Effector memory CD8-positive, alpha-beta T cell (primary cell): ENCODE measurements around the gene MSH2.
"Not testable (repeated sequence)": the region's sequence is repeated elsewhere in the genome, so short reads cannot be mapped to it uniquely, and the experiment has no call there.

Experiments used
- ATAC-seq: fragments of 150-1000 bp; cut with Tn5 transposase; replicated peaks from 2 replicates; pipeline ENCODE4 v1.10.0; 2021; ENCODE audit warnings: mild to moderate bottlenecking, moderate library complexity
- DNase-seq, 3 experiments: peaks; one replicate each; pipeline ENCODE4 v3.0.0; 2021
- H3K27ac Mint-ChIP-seq, 2 donors: one replicate each; pipeline ENCODE4 v1.8.0; 2022; ENCODE audit warnings: mild to moderate bottlenecking in 2 of 2, mixed read lengths in 2 of 2, moderate library complexity in 2 of 2
- H3K27me3 Mint-ChIP-seq, 2 donors: one replicate each; pipeline ENCODE4 v1.8.0; 2022; ENCODE audit warnings: mixed read lengths in 2 of 2
- H3K36me3 Mint-ChIP-seq: one replicate; pipeline ENCODE4 v1.8.0; 2022; ENCODE audit warnings: mild to moderate bottlenecking, moderate library complexity, mixed read lengths; ENCODE audit not compliant: insufficient read depth
- H3K4me1 Mint-ChIP-seq, 2 donors: one replicate each; pipeline ENCODE4 v1.8.0; 2022; ENCODE audit warnings: low read depth in 2 of 2, mixed read lengths in 2 of 2
- H3K4me3 Mint-ChIP-seq, 2 donors: one replicate each; pipeline ENCODE4 v1.8.0; 2022; ENCODE audit warnings: mild to moderate bottlenecking in 2 of 2, mixed read lengths in 2 of 2, moderate library complexity in 2 of 2
- H3K9me3 Mint-ChIP-seq, 2 donors: one replicate each; pipeline ENCODE4 v1.8.0; 2022; ENCODE audit warnings: mixed read lengths in 2 of 2

The MSH2 gene

GRCh38 chr2:47388888-47389287, 14.1 kb upstream of the MSH2 start:
- H3K4me3 Mint-ChIP-seq, result no peak overlapping the region
- ATAC-seq, result no peak
- no peak overlapping the region for H3K27ac Mint-ChIP-seq
- no peaks in the 10 kb centered on the region for H3K9me3 Mint-ChIP-seq
- peaks cover 0 to 4% of the 10 kb centered on the region in 2 donors for H3K4me1 Mint-ChIP-seq
- H3K27me3 Mint-ChIP-seq, result peaks cover 8 to 23% of the 10 kb centered on the region in 2 donors
- DNase-seq, result no peak
- H3K36me3 Mint-ChIP-seq, result no peaks in the 10 kb centered on the region

DNA sequence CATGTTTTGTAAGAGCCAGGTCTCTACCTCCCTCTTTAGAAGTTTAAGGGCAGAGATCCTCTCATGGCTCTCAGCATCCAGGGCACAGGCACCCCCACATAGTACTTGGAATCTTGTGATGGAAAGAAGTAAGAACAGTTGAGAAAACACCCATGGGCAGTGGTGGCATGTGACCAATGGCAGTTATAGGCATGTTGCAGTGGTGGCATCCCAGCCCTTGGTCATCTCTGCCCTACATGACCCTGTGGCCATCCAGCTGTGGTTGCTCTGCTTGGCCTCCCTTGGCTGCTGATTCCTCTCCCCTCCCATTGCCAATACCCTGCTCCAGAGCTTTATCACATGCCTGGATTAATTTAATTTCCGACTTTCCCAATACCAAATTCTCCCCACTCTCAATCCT, 13.3 kb upstream of the MSH2 start:
- ATAC-seq, result no peak
- DNase-seq, result no peak
- Mint-ChIP-seq H3K4me3 (no peak overlapping the region), H3K9me3 (no peaks in the 10 kb centered on the region), H3K27me3 (peaks cover 8 to 23% of the 10 kb centered on the region in 2 donors), H3K27ac (no peak overlapping the region), H3K36me3 (no peaks in the 10 kb centered on the region), H3K4me1 (peaks cover 0 to 4% of the 10 kb centered on the region in 2 donors)

GRCh38 chr2:47401789-47402554, 984 bp upstream of the MSH2 start:
- DNase-seq (no peak), ATAC-seq (no peak)
- H3K27ac Mint-ChIP-seq, result peak overlapping the region; percentile 73 to 95
- no peaks in the 10 kb centered on the region for H3K27me3 Mint-ChIP-seq
- peak overlapping the region; percentile 95 to 98 for H3K4me3 Mint-ChIP-seq
- H3K4me1 Mint-ChIP-seq, result peaks cover 18 to 21% of the 10 kb centered on the region in 2 donors
- peaks cover 0 to 2% of the 10 kb centered on the region in 2 donors for H3K9me3 Mint-ChIP-seq
- peaks cover 19% of the 10 kb centered on the region for H3K36me3 Mint-ChIP-seq

DNA sequence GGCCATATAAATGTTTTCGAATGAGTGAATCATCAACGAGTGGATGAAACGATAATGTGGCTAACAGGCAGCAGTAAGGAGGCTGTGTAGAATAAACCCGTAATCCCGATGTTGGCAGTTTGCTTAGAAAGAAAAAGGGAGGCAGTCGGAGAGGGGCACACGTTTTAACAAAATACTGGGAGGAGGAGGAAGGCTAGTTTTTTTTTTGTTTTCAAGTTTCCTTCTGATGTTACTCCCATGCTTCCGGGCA, 476 bp upstream of the MSH2 start:
- ATAC-seq (no peak), DNase-seq (no peak)
- Mint-ChIP-seq H3K4me1 (peaks cover 21 to 22% of the 10 kb centered on the region in 2 donors), H3K9me3 (peaks cover 0 to 2% of the 10 kb centered on the region in 2 donors), H3K27me3 (no peaks in the 10 kb centered on the region), H3K36me3 (peaks cover 23% of the 10 kb centered on the region), H3K27ac (peak overlapping the region; percentile 73 to 95), H3K4me3 (peak overlapping the region; percentile 95 to 98)

- ATAC-seq (no peak), DNase-seq (no peak)
- Mint-ChIP-seq H3K9me3 (peaks cover 0 to 2% of the 10 kb centered on the region in 2 donors), H3K27me3 (no peaks in the 10 kb centered on the region), H3K27ac (peak overlapping the region; percentile 73 to 95), H3K36me3 (peaks cover 27% of the 10 kb centered on the region), H3K4me1 (peaks cover 26 to 30% of the 10 kb centered on the region in 2 donors), H3K4me3 (peak overlapping the region; percentile 95 to 98)
Observed at GRCh38 chr2:47403609-47404193, 745 bp downstream of the MSH2 start.

DNA sequence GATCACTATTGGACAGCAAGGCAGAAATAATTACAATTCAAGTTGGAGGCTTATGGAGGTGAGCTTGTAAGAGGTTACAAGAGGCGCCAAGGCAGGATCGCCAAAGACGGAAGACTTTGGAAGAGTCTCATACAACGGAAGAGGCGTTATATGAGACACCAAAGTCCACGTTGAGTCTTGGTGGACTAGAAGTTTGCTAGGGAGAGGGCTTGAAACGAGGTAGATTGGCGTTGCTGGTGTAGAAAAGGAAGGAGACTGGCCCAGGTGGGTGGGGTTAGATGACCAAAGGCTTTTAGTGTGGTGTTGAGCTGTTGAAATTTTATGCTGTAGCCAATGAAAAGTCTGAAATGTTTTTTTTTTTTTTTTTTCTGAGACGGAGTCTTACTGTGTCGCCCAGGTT, 1.4 kb downstream of the MSH2 start:
- Mint-ChIP-seq H3K9me3 (peaks cover 0 to 2% of the 10 kb centered on the region in 2 donors), H3K36me3 (peaks cover 27% of the 10 kb centered on the region), H3K27me3 (no peaks in the 10 kb centered on the region), H3K4me1 (peaks cover 26 to 32% of the 10 kb centered on the region in 2 donors), H3K27ac (peak overlapping the region in 1 of 2 donors; percentile 73), H3K4me3 (peak overlapping the region; percentile 95 to 98)
- no peak for ATAC-seq
- no peak for DNase-seq

- Mint-ChIP-seq H3K9me3 (peaks cover 0 to 2% of the 10 kb centered on the region in 2 donors), H3K36me3 (peaks cover 31% of the 10 kb centered on the region), H3K4me3 (no peak overlapping the region), H3K4me1 (peaks cover 26 to 32% of the 10 kb centered on the region in 2 donors), H3K27me3 (no peaks in the 10 kb centered on the region), H3K27ac (peak overlapping the region in 1 of 2 donors; percentile 39)
- ATAC-seq, result no peak
- no peak for DNase-seq
Observed at GRCh38 chr2:47405757-47406156, 2.8 kb downstream of the MSH2 start.

DNA sequence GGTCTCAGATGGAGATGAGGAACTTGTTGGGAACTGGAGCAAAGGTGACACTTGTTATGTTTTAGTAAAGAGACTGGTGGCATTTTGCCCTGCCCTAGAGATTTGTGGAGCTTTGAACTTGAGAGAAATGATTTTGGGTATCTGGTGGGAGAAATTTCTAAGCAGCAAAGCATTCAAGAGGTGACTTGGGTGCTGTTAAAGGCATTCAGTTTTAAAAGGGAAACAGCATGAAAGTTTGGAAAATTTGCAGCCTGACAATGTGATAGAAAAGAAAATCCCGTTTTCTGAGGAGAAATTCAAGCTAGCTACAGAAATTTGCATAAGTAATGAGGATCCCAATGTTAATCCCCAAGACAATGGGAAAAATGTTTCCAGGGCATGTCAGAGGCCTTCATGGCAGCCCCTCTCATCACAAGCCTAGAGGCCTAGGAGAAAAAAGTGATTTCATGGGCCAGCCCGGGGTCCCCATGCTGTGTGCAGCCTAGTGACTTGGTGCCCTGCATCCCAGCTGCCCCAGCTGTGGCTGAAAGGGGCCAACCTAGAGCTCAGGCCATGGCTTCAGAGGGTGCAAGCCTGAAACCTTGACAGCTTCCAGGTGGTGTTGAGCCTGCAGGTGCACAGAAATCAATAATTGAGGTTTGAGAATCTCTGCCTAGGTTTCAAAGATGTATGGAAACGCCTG, 3.8 kb downstream of the MSH2 start:
- not testable (repeated sequence) for H3K4me3 Mint-ChIP-seq, H3K27me3 Mint-ChIP-seq, H3K9me3 Mint-ChIP-seq, DNase-seq, ATAC-seq
- Mint-ChIP-seq H3K27ac (peak overlapping the region in 1 of 2 donors; percentile 55), H3K36me3 (peaks cover 41% of the 10 kb centered on the region), H3K4me1 (peaks cover 26 to 32% of the 10 kb centered on the region in 2 donors)

DNA sequence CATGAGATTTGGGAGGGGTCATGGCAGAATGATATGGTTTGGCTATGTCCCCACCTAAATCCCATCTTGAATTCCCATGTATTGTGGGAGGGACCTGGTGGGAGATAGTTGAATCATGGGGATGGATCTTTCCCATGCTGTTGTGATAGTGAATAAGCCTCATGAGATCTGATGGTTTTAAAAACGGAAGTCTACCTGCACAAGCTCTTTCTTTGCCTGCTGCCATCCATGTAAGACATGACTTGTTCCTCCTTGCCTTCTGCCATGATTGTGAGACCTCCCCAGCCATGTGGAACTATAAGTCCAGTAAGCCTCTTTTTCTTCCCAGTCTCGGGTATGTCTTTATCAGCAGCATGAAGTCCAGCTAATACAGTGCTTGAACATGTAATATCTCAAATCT, 5.0 kb downstream of the MSH2 start:
- Mint-ChIP-seq H3K36me3 (peaks cover 38% of the 10 kb centered on the region), H3K27ac (peak overlapping the region in 1 of 2 donors; percentile 70)

GRCh38 chr2:47414682-47415458, 11.9 kb downstream of the MSH2 start:
- no peak for ATAC-seq
- peaks cover 65% of the 10 kb centered on the region for H3K36me3 Mint-ChIP-seq

More for the DNA sequence above, 5.0 kb downstream of the MSH2 start:
- not testable (repeated sequence) for H3K9me3 Mint-ChIP-seq, ATAC-seq, H3K4me3 Mint-ChIP-seq, DNase-seq, H3K27me3 Mint-ChIP-seq
- peaks cover 20 to 26% of the 10 kb centered on the region in 2 donors for H3K4me1 Mint-ChIP-seq

GRCh38 chr2:47420214-47420613, 17.3 kb downstream of the MSH2 start:
- ATAC-seq (no peak), DNase-seq (no peak)
- no peaks in the 10 kb centered on the region for H3K27me3 Mint-ChIP-seq
- peaks cover 31% of the 10 kb centered on the region for H3K36me3 Mint-ChIP-seq
- H3K4me1 Mint-ChIP-seq, result no peaks in the 10 kb centered on the region
- no peaks in the 10 kb centered on the region for H3K9me3 Mint-ChIP-seq
- no peak overlapping the region for H3K4me3 Mint-ChIP-seq
- H3K27ac Mint-ChIP-seq, result no peak overlapping the region

More at GRCh38 chr2:47414682-47415458, 11.9 kb downstream of the MSH2 start:
- H3K4me3 Mint-ChIP-seq, result no peak overlapping the region
- no peaks in the 10 kb centered on the region for H3K27me3 Mint-ChIP-seq
- H3K9me3 Mint-ChIP-seq, result no peaks in the 10 kb centered on the region
- no peak overlapping the region for H3K27ac Mint-ChIP-seq
- DNase-seq, result no peak
- no peaks in the 10 kb centered on the region for H3K4me1 Mint-ChIP-seq

DNA sequence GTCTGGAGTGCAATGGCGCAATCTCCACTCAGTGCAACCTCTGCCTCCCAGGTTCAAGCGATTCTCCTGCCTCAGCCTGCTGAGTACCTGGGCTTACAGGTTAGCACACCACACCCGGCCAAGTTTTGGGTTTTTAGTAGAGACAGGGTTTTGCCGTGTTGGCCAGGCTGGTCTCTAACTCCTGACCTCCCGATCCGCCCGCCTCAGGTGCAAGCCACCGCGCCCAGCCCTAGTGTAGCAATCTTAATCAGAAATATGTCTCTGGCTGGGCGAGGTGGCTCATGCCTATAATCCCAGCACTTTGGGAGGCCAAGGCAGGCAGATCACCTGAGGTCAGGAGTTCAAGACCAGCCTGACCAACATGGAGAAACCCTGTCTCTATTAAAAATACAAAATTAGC, 17.7 kb downstream of the MSH2 start:
- H3K27me3 Mint-ChIP-seq, H3K4me3 Mint-ChIP-seq, ATAC-seq, DNase-seq, H3K9me3 Mint-ChIP-seq, H3K27ac Mint-ChIP-seq, H3K4me1 Mint-ChIP-seq: not testable (repeated sequence)
- H3K36me3 Mint-ChIP-seq, result peaks cover 26% of the 10 kb centered on the region

- no peaks in the 10 kb centered on the region for H3K27me3 Mint-ChIP-seq
Observed at GRCh38 chr2:47422016-47422415, 19.1 kb downstream of the MSH2 start.

More at GRCh38 chr2:47422016-47422415, 19.1 kb downstream of the MSH2 start:
- DNase-seq (no peak), ATAC-seq (no peak)
- no peak overlapping the region for H3K4me3 Mint-ChIP-seq
- H3K27ac Mint-ChIP-seq, result no peak overlapping the region
- no peaks in the 10 kb centered on the region for H3K9me3 Mint-ChIP-seq
- H3K4me1 Mint-ChIP-seq, result no peaks in the 10 kb centered on the region
- H3K36me3 Mint-ChIP-seq, result peaks cover 23% of the 10 kb centered on the region
